GM12873 (cell line): ENCODE data around the gene C1orf210.

Experiments used
- TF ChIP-seq, protein P1 (sequence below): IDR thresholded peaks from 2 replicates; pipeline ENCODE4 v1.5.1; 2012; ENCODE audit warnings: low read depth, mild to moderate bottlenecking, moderate library complexity, low read length, control low read depth; ENCODE audit not compliant: insufficient read depth; ENCODE audit errors: missing control alignments

Gene C1orf210

DNA sequence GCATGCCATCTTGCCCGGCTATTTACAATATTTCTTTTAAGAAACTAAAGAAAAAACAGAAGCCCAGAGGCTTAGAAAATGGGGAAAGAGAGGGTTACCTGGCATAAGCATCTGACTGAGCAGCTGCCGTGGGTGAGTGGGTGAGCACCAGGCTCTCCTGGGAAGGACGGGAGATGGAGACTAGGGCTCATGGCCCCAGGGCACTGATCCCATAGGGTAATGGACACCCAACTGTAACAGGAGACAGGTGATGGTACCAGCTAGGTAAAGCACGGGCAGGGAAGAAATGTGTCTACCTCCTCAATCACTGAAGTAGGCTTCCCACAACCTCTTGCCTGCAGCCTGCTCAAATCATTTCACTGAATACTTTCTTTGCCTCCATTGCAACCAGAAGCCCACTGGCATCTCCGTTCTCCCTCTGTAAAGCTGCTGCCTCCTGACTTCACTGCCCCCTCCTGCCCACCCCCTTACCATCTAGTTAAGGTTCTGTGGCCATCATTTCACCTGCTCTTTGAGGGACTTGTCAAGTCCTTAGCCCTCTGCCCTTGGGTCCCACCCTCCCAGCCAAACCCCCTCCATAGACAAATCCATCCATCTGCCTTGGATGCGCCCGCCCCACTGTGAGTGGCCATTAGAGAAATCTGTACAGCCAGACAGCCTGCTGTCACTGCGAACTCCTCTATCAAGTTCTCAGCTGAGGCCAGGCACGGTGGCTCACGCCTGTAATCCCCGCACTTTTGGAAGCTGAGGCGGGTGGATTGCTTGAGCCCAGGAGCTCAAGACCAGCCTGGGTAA lies 9.4 kb downstream of the C1orf210 start:
- TF ChIP-seq, protein P1, sequence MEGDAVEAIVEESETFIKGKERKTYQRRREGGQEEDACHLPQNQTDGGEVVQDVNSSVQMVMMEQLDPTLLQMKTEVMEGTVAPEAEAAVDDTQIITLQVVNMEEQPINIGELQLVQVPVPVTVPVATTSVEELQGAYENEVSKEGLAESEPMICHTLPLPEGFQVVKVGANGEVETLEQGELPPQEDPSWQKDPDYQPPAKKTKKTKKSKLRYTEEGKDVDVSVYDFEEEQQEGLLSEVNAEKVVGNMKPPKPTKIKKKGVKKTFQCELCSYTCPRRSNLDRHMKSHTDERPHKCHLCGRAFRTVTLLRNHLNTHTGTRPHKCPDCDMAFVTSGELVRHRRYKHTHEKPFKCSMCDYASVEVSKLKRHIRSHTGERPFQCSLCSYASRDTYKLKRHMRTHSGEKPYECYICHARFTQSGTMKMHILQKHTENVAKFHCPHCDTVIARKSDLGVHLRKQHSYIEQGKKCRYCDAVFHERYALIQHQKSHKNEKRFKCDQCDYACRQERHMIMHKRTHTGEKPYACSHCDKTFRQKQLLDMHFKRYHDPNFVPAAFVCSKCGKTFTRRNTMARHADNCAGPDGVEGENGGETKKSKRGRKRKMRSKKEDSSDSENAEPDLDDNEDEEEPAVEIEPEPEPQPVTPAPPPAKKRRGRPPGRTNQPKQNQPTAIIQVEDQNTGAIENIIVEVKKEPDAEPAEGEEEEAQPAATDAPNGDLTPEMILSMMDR = no peak

DNA sequence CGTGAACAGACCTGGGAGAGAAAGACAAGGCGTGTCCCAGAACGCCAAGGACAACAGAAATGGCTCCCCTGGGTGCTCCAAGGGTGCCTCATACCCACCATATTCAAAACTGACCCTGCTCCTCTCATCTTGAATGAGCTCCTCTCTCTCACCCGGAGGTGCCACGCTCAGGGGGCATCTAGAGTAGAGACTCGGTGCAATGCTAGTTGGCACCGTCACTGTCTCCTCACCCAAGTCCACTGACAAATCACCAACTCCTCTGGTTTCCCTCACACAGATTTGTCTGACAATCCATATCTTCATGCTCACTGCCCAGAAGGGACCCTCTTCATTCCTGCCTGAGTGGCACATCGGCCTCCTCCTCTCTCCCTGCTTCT lies 10.6 kb downstream of the C1orf210 start:
- TF ChIP-seq, protein P1 = no peak

DNA sequence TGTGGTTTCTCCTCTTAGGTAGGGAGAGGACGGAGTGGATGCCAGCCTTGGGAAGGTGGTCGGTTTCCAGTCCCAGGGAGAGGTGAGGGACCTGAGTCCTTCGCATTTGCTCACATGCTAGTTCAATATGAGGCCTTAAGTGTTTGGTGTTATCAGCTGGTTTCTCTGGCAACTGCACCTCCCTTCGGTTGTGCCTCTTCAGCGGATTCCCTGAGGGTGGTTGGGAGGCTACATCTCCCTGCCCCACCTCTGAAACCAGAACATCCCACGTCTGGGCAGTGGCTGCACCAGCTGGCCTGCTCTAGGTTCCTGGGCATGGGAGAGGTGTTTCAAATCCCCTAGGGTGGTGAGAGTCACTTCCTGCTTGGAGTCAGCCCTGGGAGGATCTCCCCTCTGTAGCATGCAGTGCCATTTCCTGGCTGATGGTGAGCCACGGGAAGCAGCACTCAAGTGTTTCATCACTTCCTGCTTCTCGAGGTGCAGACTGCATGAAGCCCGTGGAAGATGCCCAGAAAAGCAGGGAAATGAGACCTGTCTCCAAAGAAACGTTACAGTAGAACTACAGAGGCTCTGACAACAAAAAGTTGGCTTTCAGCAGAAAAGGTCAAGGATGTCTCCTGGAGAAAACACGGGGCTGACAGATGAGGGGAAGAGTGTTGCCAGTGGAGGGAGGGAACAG lies 11.1 kb downstream of the C1orf210 start:
- TF ChIP-seq, protein P1 = no peak

DNA sequence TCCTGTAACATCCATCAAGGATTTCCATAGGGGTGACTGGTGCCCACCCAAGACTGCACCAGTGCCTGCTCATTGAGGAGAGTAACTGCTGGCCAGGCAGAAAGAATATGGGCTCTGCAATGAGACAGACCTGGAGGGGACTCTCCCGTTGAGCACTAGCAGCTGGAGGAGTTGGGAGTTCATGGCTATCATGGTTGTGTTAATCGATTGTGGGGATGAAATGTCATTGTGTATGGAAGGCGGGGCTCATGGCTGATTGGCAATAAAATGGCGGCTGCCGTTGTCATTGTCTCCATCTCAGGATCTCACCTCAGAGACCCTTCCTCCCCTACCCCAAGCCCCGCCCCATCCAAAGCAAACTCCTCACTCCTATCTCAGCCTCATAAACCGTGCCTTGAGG lies 11.7 kb downstream of the C1orf210 start:
- TF ChIP-seq, protein P1 = no peak

DNA sequence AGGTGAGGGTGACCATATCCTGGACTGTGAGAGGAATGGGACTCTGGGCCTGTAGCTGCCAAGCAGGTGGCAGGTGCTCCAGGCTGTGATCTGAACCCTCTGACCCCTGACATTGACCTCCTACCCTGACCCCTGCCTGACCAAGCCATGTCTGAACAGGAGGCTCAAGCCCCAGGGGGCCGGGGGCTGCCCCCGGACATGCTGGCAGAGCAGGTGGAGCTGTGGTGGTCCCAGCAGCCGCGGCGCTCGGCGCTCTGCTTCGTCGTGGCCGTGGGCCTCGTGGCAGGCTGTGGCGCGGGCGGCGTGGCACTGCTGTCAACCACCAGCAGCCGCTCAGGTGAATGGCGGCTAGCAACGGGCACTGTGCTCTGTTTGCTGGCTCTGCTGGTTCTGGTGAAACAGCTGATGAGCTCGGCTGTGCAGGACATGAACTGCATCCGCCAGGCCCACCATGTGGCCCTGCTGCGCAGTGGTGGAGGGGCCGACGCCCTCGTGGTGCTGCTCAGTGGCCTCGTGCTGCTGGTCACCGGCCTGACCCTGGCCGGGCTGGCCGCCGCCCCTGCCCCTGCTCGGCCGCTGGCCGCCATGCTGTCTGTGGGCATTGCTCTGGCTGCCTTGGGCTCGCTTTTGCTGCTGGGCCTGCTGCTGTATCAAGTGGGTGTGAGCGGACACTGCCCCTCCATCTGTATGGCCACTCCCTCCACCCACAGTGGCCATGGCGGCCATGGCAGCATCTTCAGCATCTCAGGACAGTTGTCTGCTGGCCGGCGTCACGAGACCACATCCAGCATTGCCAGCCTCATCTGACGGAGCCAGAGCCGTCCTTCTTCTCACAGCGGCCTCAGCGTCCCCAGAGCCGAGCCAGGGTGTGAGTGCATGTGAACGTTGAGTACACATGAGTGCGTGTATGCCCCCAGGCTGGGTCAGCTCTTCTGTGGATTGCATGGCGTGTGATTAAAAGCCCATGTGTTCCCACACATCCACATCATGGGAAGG lies 12.5 kb downstream of the C1orf210 start:
- TF ChIP-seq, protein P1 = no peak

DNA sequence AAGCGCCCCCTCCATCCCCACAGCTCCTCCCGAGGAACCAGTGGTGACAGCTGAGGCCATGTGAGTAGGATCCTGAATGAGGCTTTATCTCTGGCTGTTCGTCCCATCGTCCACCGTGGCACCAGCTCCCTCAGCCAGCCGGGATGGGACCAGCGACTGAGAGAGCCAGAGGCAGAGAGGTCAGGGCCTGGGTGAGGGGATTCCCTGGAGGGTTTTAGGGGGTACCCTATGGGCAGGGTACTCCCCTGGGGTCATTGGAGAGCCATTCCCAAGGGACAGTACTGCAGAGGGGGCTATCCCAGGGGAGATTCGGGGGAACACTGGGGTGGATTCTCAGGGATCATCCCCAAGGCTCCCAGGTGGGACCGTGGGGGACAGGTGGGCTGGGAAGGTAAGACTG lies 13.2 kb downstream of the C1orf210 start:
- TF ChIP-seq, protein P1 = no peak
